Measurements from ENCODE around the gene TESK1. TPM values are rescaled to one million over a fixed set of nuclear protein-coding genes. Genes with fewer than 3 reads are reported as not detected.
"Not testable (repeated sequence)": the region's sequence is repeated elsewhere in the genome, so short reads cannot be mapped to it uniquely, and the experiment has no call there.

Gene TESK1
- total and polyA plus RNA-seq, 2 of the 8 experiments (the other 6 are each of a cell fraction or from before 2014, with no cell fraction given), result 13.5 to 13.9 TPM

- H3K4me1 ChIP-seq (replicated peaks in 1 of 4; ENCODE audit: control insufficient read depth in 3 of 4, insufficient read depth in 4 of 4, low read length in 3 of 4); DNase-seq (ENCODE audit: low read depth in 1 of 2, low spot score in 2 of 2); H2AK5ac ChIP-seq (ENCODE audit: low read depth, low read length); H3K18ac ChIP-seq (ENCODE audit: extremely low read depth, low read length); H3K23ac ChIP-seq (ENCODE audit: insufficient read length); H3K4me2 ChIP-seq (ENCODE audit: insufficient read depth in 1 of 2, low read depth in 2 of 2, low read length in 2 of 2); POLR2A ChIA-PET (ENCODE audit: partially characterized antibody); H3K79me2 ChIP-seq (ENCODE audit: control insufficient read depth in 1 of 2, insufficient read depth in 2 of 2, low read length in 2 of 2); H2AFZ ChIP-seq (ENCODE audit: low read length); H3K23me2 ChIP-seq (ENCODE audit: low read depth, low read length); H4K8ac ChIP-seq (ENCODE audit: extremely low read depth, insufficient read depth, low read length); H2BK20ac ChIP-seq (ENCODE audit: low read length); H3K27me3 ChIP-seq (replicated peaks in 1 of 4; ENCODE audit: control insufficient read depth in 3 of 4, extremely low read depth in 1 of 4, insufficient read depth in 3 of 4, low read length in 3 of 4); H2BK15ac ChIP-seq (ENCODE audit: low read length); H4K20me1 ChIP-seq (replicated peaks in 1 of 2; ENCODE audit: control insufficient read depth in 1 of 2, insufficient read depth in 2 of 2, low read length in 2 of 2); H2BK12ac ChIP-seq (ENCODE audit: low read depth, low read length); H3K4me3 ChIP-seq (ENCODE audit: extremely low read depth in 1 of 4, insufficient read depth in 2 of 4, low read depth in 3 of 4, low read length in 4 of 4); H3K79me1 ChIP-seq (ENCODE audit: low read depth, low read length); FAIRE-seq; H2BK5ac ChIP-seq (ENCODE audit: low read depth, low read length); H3K14ac ChIP-seq (ENCODE audit: insufficient read length); H3K27ac ChIP-seq (ENCODE audit: low read depth, low read length); H3K9me3 ChIP-seq (ENCODE audit: insufficient read depth in 2 of 2, low read depth in 1 of 2, low read length in 1 of 2); H2BK120ac ChIP-seq (replicated peaks; ENCODE audit: low read depth, low read length); H3K4ac ChIP-seq (replicated peaks; ENCODE audit: insufficient read length, low read depth, low read length); H3K9ac ChIP-seq (replicated peaks in 1 of 4; ENCODE audit: extremely low read depth in 1 of 4, low read depth in 3 of 4, low read length in 3 of 4); H3K36me3 ChIP-seq (ENCODE audit: control insufficient read depth in 2 of 4, insufficient read depth in 4 of 4, low read length in 3 of 4); H3K56ac ChIP-seq (replicated peaks; ENCODE audit: insufficient read length, low read depth, low read length); H4K91ac ChIP-seq (replicated peaks; ENCODE audit: insufficient read length, low read length); H4K5ac ChIP-seq (ENCODE audit: insufficient read length, low read depth, low read length): not testable (repeated sequence)
- 65% methylated on average over 6 of the region's 6 CpGs; no CpG with 5 or more reads in 1 of the 2 experiments for WGBS, 2 experiments (ENCODE audit: extremely low coverage in 1 of 2, insufficient coverage in 1 of 2, insufficient read length in 1 of 2, insufficient replicate concordance in 2 of 2, low coverage in 1 of 2, low lambda C conversion rate in 2 of 2, missing lambda C conversion rate in 1 of 2)
- CTCF ChIA-PET (ENCODE audit: partially characterized antibody), result interaction anchor here (1.0 kb wide), 1 partner anchor 17 kb away, joined by 3 read pairs; no protein-coding TSS in a partner anchor
These were observed 21.5 kb upstream of the TESK1 start for GRCh38 chr9:35583521-35583920.

DNA sequence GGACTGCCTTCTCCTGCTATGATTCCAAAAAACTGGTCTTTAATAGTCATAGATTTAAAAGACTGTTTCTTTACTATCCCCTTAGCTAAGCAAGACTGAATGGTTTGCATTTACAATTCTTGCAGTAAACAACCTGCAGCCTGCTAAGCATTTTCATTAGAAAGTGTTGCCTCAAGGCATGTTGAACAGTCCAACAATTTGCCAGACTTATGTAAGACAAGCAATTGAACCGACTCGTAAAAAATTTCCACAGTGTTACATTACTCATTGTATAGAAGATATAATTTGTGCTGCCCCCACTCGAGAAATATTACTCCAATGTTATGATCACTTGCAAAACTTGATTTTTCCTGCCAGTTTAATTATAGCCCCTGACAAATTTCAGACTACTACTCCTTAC is 20.4 kb upstream of the TESK1 start:
- H4K20me1 ChIP-seq (replicated peaks in 1 of 2; ENCODE audit: control insufficient read depth in 1 of 2, insufficient read depth in 2 of 2, low read length in 2 of 2); H3K14ac ChIP-seq (ENCODE audit: insufficient read length); H3K4me1 ChIP-seq (replicated peaks in 1 of 4; ENCODE audit: control insufficient read depth in 3 of 4, insufficient read depth in 4 of 4, low read length in 3 of 4); H2BK20ac ChIP-seq (ENCODE audit: low read length); H3K18ac ChIP-seq (ENCODE audit: extremely low read depth, low read length); H2BK120ac ChIP-seq (replicated peaks; ENCODE audit: low read depth, low read length); H2AK5ac ChIP-seq (ENCODE audit: low read depth, low read length); H2AFZ ChIP-seq (ENCODE audit: low read length); H3K27ac ChIP-seq (ENCODE audit: low read depth, low read length); H3K4me2 ChIP-seq (ENCODE audit: insufficient read depth in 1 of 2, low read depth in 2 of 2, low read length in 2 of 2); H4K91ac ChIP-seq (replicated peaks; ENCODE audit: insufficient read length, low read length); H3K56ac ChIP-seq (replicated peaks; ENCODE audit: insufficient read length, low read depth, low read length); H3K27me3 ChIP-seq (replicated peaks in 1 of 4; ENCODE audit: control insufficient read depth in 3 of 4, extremely low read depth in 1 of 4, insufficient read depth in 3 of 4, low read length in 3 of 4); H4K5ac ChIP-seq (ENCODE audit: insufficient read length, low read depth, low read length); H2BK12ac ChIP-seq (ENCODE audit: low read depth, low read length); H3K79me2 ChIP-seq (ENCODE audit: control insufficient read depth in 1 of 2, insufficient read depth in 2 of 2, low read length in 2 of 2); H2BK5ac ChIP-seq (ENCODE audit: low read depth, low read length); H3K23me2 ChIP-seq (ENCODE audit: low read depth, low read length); H2BK15ac ChIP-seq (ENCODE audit: low read length); H3K23ac ChIP-seq (ENCODE audit: insufficient read length); H3K4ac ChIP-seq (replicated peaks; ENCODE audit: insufficient read length, low read depth, low read length); H3K9ac ChIP-seq (replicated peaks in 1 of 4; ENCODE audit: extremely low read depth in 1 of 4, low read depth in 3 of 4, low read length in 3 of 4); H3K9me3 ChIP-seq (ENCODE audit: insufficient read depth in 2 of 2, low read depth in 1 of 2, low read length in 1 of 2); H4K8ac ChIP-seq (ENCODE audit: extremely low read depth, insufficient read depth, low read length); H3K36me3 ChIP-seq (ENCODE audit: control insufficient read depth in 2 of 4, insufficient read depth in 4 of 4, low read length in 3 of 4); FAIRE-seq; POLR2A ChIA-PET (ENCODE audit: partially characterized antibody); DNase-seq (ENCODE audit: low read depth in 1 of 2, low spot score in 2 of 2); H3K4me3 ChIP-seq (ENCODE audit: extremely low read depth in 1 of 4, insufficient read depth in 2 of 4, low read depth in 3 of 4, low read length in 4 of 4); H3K79me1 ChIP-seq (ENCODE audit: low read depth, low read length); CTCF ChIA-PET (ENCODE audit: partially characterized antibody): not testable (repeated sequence)
- WGBS, 2 experiments (ENCODE audit: extremely low coverage in 1 of 2, insufficient coverage in 1 of 2, insufficient read length in 1 of 2, insufficient replicate concordance in 2 of 2, low coverage in 1 of 2, low lambda C conversion rate in 2 of 2, missing lambda C conversion rate in 1 of 2), result 76% methylated on average over 3 of the region's 3 CpGs; no CpG with 5 or more reads in 1 of the 2 experiments
